ENCODE data around the gene WNT3A.
"Not testable (repeated sequence)": the region's sequence is repeated elsewhere in the genome, so short reads cannot be mapped to it uniquely, and the experiment has no call there.

WNT3A gene

DNA sequence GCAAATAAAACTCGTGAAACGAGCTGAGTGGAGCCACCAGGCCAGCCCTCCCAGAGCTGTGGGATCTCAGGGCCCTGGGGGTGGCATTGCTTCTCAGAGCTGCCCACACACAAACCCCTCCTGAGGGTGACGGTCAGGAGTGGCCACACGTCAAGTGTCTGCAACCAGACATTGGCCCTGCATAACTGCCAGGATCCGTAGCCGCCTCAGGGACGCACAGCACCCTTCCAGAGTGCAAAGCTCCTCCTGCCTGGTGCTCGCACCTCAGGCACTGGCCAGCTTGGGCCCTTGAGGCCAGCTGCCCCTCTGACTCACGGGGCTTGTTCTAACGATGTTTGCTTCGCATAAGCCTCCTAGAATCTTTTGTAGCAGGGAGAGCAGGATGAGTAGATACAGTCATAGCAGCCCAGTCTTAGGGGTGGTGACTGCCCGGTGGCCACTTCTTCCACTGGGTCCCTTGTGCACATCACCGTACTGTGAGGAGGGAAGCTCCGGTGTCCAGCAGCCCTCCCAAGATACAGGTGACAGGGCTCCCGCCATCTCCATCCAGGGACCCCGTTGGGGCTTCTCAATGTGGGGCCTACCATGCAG lies 5.0 kb downstream of the WNT3A start:
- DNase-seq (ENCODE audit: low spot score), result peak; percentile 2
- FAIRE-seq, result no peak

DNA sequence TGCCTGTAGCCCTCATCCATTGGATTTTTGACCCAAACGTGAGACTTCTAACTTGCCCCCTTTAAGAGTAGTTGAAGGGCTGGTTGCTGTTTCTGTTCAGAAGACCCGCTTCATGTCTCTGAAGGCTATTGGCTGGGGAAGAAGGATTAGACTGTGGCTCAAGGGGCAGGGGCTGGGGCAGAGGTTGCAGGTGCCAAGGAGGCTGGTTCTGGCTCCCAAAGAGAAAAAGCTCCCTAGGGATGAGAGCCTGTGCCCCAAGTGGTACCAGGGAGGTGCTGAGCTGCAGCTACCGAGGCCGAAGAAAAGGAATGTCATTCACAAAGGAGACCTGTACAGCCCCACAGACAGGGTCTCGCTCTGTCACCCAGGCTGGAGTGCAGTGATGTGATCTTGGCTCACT lies 5.8 kb downstream of the WNT3A start:
- no peak for FAIRE-seq
- DNase-seq (ENCODE audit: low spot score), result no peak

DNA sequence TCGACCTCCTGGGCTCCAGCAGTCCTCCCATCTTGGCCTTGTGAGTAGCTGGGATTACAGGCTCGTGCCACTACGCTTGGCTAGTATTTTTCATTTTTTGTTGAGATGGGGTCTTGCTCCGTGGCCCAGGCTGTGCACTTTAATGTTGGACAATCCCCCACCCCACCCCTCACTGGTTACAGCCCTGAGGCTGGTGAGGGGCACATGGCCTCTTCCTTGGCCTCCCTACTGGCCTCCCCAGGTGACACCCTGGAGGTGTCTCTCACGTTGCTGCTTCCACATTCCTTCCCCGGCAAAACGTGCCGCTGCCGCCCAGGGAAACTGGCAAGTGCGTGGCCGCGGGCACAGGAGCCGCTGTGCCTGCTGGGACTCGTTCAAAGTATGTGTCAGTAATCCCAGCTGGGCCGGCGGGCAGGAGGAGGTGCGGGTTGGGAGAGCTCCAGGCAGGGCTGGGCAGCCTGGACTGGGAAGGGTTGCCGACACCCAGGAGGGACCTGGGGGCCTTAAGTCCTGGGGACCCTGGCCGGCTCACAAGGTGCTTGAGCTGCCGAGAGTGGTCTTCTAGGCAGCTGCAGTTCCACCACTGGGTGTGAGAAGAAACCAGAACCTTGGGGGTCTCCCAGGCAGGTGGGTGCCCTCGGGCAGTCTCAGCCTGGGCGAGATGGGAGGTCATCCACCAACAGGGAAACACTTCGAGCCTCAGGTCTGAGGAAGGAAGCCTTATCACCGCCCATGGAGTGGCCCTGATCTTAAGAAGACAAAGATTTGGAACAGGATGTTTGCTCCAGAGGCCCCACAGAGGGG lies 6.5 kb downstream of the WNT3A start:
- FAIRE-seq, result no peak
- DNase-seq (ENCODE audit: low spot score), result no peak

DNA sequence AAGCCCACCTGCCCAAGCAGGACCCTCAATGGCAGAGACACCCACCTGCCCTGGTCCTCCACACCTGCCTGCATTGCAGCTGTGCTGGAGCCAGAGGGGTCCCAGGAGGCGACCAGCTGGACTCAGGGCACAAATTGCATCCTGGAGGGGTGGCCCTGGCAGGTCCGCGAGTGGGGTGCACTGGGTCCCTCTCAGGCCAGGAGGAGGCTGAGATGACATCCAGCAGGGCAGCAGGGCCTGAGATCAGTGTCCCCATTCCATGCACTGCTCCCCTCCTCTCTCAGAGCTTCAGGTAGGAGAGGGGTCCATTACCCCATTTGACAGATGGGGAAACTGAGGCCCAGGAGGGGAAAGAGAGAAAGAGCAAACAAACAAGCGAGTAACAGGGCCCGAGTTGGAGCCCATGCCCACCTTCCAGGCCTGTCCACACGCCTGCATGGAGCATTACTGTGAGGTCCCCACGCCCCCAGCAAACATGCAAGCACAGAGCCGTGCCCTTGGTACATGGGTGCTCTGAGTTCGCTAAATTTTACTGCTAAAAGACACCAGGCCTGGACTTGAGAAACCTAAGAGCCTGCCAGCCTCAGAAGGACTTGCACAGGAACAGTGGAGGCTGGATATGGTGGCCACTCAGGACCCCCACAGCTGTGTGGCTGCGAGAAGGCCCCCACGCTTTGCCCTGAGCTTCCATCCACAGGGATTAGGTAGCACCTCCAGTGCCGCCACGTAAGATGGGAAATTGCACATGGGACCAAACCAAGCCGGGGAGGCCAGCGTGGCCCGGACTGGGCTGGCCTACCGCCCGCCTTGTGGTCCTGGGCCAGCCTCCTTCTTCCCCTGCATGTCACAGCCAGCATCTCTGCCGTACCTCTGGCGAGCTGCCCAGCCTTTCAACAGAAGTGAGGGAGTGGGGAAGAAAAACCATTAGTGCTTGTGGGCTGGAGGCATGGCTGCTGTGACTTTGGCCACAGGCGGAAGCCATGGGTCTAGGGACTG lies 7.4 kb downstream of the WNT3A start:
- DNase-seq (ENCODE audit: low spot score) (peak; percentile 76), FAIRE-seq (no peak)

DNA sequence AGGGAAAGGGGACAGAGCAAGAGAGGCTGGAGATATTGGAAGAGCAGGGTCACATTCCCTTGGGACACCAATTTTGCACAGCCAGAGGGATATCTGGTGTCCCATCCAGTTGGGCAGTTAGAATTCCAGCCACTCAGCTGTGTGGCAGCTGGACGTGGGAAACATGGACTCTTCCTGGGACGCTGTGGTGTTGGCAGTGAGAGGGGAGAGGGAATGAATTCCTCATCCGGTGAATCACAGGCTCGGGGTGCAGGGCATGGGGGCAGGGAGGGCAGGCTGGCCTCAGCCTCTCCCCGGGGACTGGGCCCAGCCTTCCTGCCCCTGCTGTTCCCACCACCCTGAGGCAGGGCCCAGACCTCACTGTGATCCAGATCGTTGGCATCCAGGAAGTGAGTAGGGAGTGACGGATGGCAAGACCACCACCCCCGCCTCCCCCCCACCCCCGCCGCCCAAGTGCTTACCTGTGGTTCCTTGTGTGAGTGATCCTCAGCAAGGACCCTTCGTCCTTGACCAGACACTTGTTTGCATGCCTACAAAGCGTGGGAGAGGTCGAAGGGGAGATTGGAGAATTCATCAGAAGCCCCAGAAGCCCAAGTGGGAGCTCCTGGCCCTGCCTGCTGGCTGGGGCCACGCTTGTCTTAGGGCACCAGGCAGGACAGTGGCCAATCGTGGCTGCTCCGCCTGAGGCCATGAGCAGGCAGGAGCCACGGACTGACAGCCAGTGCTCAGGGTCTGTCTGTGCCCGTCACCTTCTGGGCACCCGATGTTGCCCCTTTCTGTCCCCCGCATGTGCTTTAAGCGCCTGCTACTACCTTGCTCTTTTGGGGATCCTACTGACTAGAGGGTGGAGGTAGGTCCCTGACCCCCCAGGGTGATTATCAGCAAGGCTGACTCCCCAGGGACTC lies 8.7 kb downstream of the WNT3A start:
- peak; percentile 77 for FAIRE-seq
- DNase-seq (ENCODE audit: low spot score), result peak; percentile 86

DNA sequence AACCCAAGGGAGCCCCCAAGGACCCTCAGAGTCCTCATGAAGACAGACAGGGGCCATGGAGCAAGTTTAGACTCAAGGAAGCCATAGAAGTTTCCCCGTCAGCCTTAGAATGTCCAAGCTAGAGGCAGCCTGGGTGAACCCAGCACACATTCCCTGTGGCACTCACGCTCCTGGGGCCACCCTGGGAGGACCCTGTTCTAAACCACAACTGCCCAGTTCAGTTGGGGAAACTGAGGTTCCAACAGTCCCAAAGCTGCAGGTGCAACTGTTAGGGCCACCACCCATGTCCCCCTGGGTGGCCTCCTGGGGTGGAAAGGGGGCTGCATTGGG lies 9.3 kb downstream of the WNT3A start:
- no peak for DNase-seq (ENCODE audit: low spot score)
- no peak for FAIRE-seq

DNA sequence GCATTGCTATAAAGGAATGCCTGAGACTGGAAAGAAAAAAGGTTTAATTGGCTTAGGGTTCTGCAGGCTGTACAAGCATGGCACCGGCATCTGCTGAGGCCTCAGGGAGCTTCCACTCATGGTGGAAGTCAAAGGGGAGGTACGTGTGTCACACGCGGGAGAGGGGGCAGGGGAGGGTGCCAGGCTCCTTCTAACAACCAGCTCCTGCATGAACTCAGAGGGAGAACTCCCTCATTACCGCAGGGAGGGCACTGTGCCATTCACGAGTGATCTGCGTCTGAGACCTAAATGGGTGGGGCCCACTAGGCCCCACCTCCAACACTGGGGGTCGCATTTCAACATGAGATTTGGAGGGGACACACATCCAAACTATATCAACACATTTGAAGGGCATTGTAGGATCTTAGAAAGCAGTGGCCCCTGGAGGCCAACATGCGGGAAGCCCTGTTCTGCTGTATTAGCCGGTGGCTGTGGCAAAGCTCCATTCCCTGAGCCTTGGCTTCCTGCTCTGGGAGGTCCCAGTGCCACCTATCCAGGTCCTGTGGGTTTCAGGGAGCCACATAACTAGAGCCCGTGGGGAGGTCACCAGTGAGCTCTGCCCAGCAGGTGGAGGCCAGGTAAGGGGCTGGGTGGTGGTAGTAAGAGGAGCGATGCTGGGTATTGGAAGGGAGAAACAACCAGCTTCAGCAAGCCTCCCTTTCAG lies 10.0 kb downstream of the WNT3A start:
- FAIRE-seq, result no peak

DNA sequence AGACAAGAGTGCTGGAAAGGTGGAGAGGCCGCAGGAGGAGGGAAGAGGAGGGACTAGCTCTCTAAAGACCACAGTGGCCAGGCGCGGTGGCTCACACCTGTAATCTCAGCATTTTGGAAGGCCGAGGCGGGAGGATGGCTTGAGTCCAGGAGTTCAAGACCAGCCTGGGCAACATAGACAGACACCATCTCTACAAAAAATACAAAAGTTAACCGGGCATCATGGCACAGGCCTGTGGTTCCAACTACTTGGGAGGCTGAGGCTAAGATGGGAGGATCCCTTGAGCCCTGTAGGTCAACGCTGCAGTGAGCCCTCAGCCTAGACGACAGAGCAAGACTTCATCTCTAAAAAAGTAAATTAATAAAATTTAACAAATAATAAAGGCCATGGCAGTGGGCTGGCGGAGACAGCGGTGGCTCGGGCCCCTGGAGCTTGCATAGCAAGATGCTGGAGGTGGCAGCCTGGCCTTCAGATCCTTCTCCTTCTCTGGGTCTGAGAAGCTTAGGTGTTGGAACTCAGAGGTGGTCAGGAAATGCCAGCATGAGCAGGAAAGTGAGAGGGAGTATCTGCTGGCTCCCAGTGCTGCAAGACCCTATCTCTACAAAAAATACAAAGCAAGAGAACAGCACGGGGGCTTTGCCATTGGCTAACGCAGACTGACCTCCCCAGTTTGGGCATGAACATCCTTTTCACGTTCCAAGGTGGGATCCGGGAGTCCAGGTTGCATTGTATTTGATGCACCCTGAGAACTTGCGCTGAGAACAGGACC lies 10.7 kb downstream of the WNT3A start:
- DNase-seq (ENCODE audit: low spot score) (no peak), FAIRE-seq (no peak)

More for the DNA sequence above, 10.0 kb downstream of the WNT3A start:
- no peak for DNase-seq (ENCODE audit: low spot score)

DNA sequence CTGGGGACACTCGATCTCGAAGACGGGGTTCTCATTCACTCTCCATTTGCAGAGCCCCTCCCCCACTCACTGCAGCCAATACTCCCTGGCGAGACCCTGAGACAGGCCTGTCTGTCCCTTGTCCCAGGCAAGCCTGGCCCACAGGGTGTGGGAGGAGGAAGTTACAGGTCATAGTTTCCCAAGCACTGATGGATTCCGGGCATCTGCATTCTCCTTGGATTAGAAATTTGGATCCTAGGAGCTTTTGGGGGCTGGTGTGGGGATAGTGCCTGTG lies 11.3 kb downstream of the WNT3A start:
- no peak for DNase-seq (ENCODE audit: low spot score)
- FAIRE-seq, result no peak

DNA sequence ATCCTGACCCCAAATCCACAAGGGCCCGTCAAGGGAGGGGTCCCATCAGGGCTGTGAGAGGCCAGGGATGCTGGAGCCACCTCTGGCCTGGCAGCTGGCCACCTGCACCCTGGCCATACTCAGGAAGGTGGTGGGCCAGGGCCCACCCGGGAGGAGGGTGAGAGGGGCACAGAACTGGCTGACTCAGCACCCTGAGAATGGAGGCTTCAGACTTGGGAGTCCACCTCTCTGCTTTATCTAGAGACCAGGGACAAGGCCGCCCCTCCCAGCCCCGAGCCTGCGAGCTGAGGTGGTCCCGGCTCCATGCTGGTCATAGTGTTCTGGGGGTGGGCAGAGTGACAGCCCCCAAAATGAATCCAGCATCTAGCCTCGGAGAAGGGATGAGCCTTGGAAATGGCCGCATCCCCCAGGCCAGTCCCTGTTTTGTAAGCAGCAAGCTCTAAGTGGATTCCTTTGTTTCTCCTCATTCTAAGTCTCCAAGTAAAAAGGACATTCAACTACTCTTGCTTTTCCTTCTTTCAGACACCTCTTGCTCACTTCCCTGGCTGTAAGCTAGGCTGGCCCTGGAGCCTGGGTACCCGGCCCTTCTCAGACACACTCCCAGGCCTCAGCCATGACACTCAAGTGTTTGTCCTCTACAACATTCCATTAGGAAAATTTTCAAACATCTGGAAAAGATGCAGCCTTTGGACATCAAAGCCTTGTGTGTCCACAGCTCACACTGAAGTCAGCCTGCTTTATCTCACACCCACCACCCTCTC lies 12.3 kb downstream of the WNT3A start:
- DNase-seq (ENCODE audit: low spot score) (no peak), FAIRE-seq (no peak)

DNA sequence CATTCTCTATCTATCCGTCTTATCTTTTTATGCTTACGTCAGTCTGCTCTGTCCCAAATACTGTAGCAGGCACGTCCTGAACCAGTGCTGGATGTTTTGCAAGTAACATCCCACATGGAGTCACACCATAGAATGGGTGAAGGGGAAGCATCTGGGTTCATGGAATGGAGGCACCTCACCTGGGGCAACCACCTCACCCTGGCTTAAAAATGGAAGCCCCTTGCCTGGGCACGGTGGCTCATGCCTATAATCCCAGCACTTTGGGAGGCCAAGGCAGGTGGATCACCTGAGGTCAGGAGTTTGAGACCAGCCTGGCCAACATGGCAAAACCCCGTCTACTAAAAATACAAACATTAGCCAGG lies 12.9 kb downstream of the WNT3A start:
- not testable (repeated sequence) for FAIRE-seq; DNase-seq (ENCODE audit: low spot score)

DNA sequence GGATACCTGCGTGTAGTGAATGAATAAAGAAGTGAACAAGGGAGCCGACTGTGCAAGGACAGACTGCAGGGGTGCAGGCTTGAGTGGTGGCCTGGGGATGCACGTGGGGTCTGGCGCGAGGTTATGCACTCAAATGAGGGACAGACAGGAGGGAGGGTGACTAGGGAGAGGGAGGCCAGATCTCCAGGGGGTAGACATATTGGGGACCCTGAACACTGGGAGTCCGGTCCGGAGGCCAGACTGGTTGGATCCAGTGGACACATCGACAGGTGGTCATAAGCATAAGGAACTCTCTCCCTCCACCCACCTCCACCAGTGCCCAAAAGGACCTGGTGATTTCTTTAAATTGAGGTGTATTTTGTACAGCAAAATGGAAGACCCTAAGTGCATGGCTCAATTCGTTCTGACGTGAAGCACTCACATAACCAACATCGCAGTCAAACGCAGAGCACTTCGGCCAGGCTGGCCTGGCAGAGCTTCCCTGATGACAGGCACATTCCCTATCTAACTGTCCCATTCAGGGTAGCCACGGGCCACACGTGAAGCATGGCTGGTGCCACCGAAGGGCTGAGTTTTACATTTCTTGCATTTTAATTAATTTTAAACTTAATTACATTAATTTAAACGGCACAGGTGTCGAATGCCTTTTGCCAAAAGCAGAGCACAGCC lies 14.0 kb downstream of the WNT3A start:
- no peak for DNase-seq (ENCODE audit: low spot score)
- FAIRE-seq, result no peak

DNA sequence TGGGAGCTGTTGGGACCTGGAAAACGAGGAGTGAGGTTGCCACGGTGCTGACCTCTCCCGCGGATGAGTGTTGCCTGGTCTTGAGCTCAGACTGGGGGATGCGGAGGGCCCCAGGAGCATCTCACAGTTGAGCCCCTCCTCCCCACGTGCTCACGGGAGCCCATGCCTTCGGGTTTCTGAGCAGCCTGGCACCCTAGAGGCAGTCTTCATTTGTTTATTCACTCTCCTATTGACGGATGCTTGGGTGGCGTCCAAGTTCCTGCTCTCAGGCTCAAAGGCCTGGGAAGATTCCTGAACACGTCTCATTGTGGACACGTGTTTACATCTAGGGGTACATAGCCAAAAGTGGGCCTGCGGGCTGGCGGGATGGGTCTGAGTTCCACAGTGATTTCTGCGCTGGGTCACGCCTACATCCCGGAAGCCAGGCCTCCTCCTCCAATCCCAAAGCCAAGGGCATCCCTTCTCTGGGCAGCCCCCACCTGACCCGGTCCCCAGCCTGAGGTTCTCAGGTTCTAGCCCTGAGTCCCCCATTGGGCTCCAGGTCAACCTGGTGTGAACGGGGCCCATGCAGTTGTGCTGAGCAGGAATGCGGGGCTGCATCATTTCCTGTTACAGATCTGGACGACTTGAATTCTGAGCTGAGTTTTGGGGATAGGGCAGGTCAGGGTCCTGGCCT lies 14.7 kb downstream of the WNT3A start:
- no peak for DNase-seq (ENCODE audit: low spot score)
- FAIRE-seq, result no peak

DNA sequence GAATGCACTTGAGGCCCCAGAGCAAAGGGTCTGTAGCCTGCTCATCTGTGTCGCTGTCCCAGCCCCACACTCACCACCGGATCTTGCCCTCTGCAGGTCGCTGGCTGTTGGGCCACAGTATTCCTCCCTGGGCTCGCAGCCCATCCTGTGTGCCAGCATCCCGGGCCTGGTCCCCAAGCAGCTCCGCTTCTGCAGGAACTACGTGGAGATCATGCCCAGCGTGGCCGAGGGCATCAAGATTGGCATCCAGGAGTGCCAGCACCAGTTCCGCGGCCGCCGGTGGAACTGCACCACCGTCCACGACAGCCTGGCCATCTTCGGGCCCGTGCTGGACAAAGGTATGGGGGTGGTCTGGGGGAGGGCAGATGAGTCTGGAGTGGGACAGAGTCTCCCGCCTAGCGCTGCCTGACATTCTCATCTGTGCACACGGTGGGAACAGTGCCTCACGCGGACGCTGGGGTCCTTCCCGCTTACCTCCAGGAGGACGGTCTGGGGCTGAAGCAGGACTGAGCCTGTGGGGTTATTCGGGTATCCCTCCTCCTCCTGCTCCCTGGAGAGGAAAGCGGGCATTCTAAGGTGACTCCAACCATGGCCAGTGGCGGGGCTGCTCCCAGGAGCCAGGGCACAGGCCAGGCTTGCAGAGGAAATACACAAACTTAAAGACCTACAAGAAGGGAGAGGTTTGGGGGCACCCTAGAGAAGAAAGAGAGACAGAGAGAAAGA lies 15.9 kb downstream of the WNT3A start:
- DNase-seq (ENCODE audit: low spot score) (no peak), FAIRE-seq (no peak)

DNA sequence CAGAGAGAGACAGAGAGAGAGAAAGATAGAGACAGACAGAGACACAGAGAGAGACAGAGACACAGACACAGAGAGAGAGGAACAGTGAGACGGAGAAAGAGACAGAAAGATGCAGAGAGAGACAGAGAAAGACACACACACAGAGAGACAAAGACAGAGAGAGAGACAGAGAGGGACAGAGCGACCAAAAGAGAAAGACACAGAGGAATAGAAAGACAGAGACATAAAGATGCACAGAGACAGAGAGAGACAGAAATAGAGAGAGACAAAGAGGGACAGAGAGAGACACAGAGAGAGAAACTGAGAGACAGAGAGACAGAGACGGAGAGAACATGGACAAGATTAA lies 16.5 kb downstream of the WNT3A start:
- no peak for DNase-seq (ENCODE audit: low spot score)

DNA sequence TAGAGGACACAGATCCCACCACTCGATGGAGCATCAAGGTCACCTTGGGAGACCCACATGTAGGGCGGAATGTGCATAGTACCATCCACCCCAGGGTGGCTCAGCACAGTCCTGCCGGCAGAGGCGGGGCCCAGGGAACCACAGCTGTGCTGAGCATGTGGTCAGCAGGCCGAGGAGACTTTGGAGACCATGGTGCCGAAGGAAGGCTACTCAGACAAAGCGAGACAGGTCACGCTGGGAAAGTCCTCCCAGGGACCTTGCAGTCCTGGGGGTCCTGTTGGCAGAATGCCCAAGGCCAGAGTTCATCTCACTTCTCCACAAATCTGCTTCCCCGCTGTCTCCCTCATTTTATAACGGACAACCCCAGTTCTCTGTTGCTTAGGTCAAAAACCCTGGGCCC lies 22.5 kb downstream of the WNT3A start:
- DNase-seq (ENCODE audit: low spot score) (no peak), FAIRE-seq (no peak)

More for the DNA sequence above, 16.5 kb downstream of the WNT3A start:
- FAIRE-seq, result no peak

DNA sequence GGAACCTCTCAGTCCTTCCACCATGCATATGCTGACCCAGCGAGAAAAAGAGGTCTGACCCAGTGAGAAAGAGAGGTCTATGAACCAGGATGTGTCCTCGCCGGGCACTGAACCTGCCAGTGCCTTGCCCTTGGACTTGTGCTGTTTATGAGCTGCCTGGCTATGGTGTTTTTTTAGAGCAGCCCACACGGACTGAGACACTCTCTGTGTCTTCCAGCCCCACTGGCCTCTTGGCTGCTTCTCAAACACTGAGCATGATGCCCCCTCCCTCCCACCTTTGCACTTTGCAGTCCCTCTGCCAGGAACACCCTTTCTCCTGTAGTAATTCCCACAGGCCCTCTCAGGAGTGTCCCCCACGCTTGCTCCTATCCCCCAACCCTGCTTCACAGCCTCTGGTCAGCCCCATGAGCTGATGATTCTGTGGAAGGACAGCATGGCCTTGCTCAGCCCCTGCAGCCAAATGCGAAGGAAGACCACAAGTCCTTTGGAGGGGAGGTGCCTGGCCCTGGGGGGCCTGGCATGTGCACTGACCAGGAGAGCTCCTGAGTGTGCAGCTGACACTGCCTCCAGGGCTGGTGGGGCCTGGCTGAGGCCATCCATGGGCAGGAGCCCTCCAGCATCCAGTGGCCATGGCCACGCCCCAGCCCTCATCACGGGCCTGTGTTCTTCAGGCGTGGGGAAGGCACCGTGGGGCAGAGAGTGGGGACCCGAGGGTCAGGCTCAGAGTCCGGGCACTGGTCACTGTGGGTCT lies 23.8 kb downstream of the WNT3A start:
- FAIRE-seq (no peak), DNase-seq (ENCODE audit: low spot score) (no peak)
